Skeletal muscle cell (primary cell): ENCODE measurements around the gene PHYHIPL.
"Not testable (repeated sequence)": the region's sequence is repeated elsewhere in the genome, so short reads cannot be mapped to it uniquely, and the experiment has no call there.

Experiments used
- DNase-seq: peaks from one replicate; pipeline ENCODE4 v3.0.0-alpha.2; 2010; ENCODE audit warnings: low read depth
- H3K4me3 ChIP-seq: 2 replicates; pipeline ENCODE4 v1.5.1; 2011; ENCODE audit warnings: low read depth, mild to moderate bottlenecking, control low read depth, low read length, moderate library complexity

PHYHIPL gene

GRCh38 chr10:59180689-59181270 is 4.3 kb downstream of the PHYHIPL start:
- H3K4me3 ChIP-seq: no peak overlapping the region
- DNase-seq: no peak

- no peak overlapping the region for H3K4me3 ChIP-seq
- peak; percentile 14 for DNase-seq
Measured at GRCh38 chr10:59181668-59182067, 5.2 kb downstream of the PHYHIPL start.

- no peak overlapping the region for H3K4me3 ChIP-seq
- DNase-seq: no peak
Measured at GRCh38 chr10:59190332-59190731, 13.9 kb downstream of the PHYHIPL start.

- DNase-seq: no peak
- H3K4me3 ChIP-seq: no peak overlapping the region
Measured at GRCh38 chr10:59206204-59206720, 29.8 kb downstream of the PHYHIPL start.

GRCh38 chr10:59212301-59212798 is 35.9 kb downstream of the PHYHIPL start:
- H3K4me3 ChIP-seq: no peak overlapping the region
- no peak for DNase-seq

GRCh38 chr10:59214160-59214559 is 37.7 kb downstream of the PHYHIPL start:
- no peak overlapping the region for H3K4me3 ChIP-seq
- no peak for DNase-seq

- no peak for DNase-seq
- H3K4me3 ChIP-seq: no peak overlapping the region
Measured at GRCh38 chr10:59216178-59216869, 39.9 kb downstream of the PHYHIPL start.

- no peak for DNase-seq
- no peak overlapping the region for H3K4me3 ChIP-seq
Measured at GRCh38 chr10:59222788-59223187, 46.3 kb downstream of the PHYHIPL start.

- not testable (repeated sequence) for DNase-seq, H3K4me3 ChIP-seq
Measured at GRCh38 chr10:59223597-59223996, 47.2 kb downstream of the PHYHIPL start.

GRCh38 chr10:59225211-59225610 is 48.8 kb downstream of the PHYHIPL start:
- no peak for DNase-seq
- H3K4me3 ChIP-seq: no peak overlapping the region

- no peak overlapping the region for H3K4me3 ChIP-seq
- DNase-seq: no peak
Measured at GRCh38 chr10:59227136-59227673, 50.8 kb downstream of the PHYHIPL start.

- H3K4me3 ChIP-seq: no peak overlapping the region
- DNase-seq: peak; percentile 9
Measured at GRCh38 chr10:59229441-59229840, 53.0 kb downstream of the PHYHIPL start.

- DNase-seq: peak; percentile 23
- H3K4me3 ChIP-seq: no peak overlapping the region
Measured at GRCh38 chr10:59234194-59234593, 57.8 kb downstream of the PHYHIPL start.

- DNase-seq: no peak
- no peak overlapping the region for H3K4me3 ChIP-seq
Measured at GRCh38 chr10:59234816-59235429, 58.5 kb downstream of the PHYHIPL start.

GRCh38 chr10:59236064-59236697 is 59.7 kb downstream of the PHYHIPL start:
- no peak overlapping the region for H3K4me3 ChIP-seq
- no peak for DNase-seq

- no peak overlapping the region for H3K4me3 ChIP-seq
- DNase-seq: no peak
Measured at GRCh38 chr10:59237775-59238174, 61.3 kb downstream of the PHYHIPL start.

- H3K4me3 ChIP-seq, DNase-seq: not testable (repeated sequence)
Measured at GRCh38 chr10:59239108-59239507, 62.7 kb downstream of the PHYHIPL start.

GRCh38 chr10:59240582-59241183 is 64.2 kb downstream of the PHYHIPL start:
- no peak overlapping the region for H3K4me3 ChIP-seq
- no peak for DNase-seq

GRCh38 chr10:59242057-59242456 is 65.6 kb downstream of the PHYHIPL start:
- no peak overlapping the region for H3K4me3 ChIP-seq
- DNase-seq: no peak
